GM23338 (cell line): ENCODE results near the gene CDCA4.

Experiments
- CREB1 ChIP-seq: fragments of 250-450 bp; sonication (Bioruptor Pico); IDR thresholded peaks from 2 replicates; pipeline ENCODE4 v1.5.0; 2020; ENCODE audit warnings: low read depth, mild to moderate bottlenecking, moderate library complexity
- CTCF ChIP-seq, 2 experiments: fragments of 200-600 bp in 1 of 2; sonication (generic) in 1 of 2; conservative IDR thresholded peaks; 2 replicates each; pipeline versions ENCODE4 v1.5.1 to v1.6.1; 2016 to 2017; ENCODE audit warnings: antibody characterized with exemption in 2 of 2, low read depth in 2 of 2, mild to moderate bottlenecking in 2 of 2, moderate library complexity in 1 of 2
- EZH2 ChIP-seq: fragments of 200-600 bp; sonication (generic); IDR thresholded peaks from one replicate; pipeline ENCODE4 v1.8.0; 2017; ENCODE audit warnings: antibody characterized with exemption, mild to moderate bottlenecking, low read depth; ENCODE audit not compliant: unreplicated experiment
- EZH2phosphoT487 ChIP-seq: fragments of 200-600 bp; sonication (generic); IDR thresholded peaks from one replicate; pipeline ENCODE4 v1.8.1; 2018; ENCODE audit warnings: antibody characterized with exemption; ENCODE audit not compliant: unreplicated experiment
- JUNB ChIP-seq: IDR thresholded peaks from one replicate; pipeline ENCODE4 v1.6.1; 2016; ENCODE audit warnings: antibody characterized with exemption; ENCODE audit not compliant: unreplicated experiment
- NANOG ChIP-seq: IDR thresholded peaks from 2 replicates; pipeline ENCODE4 v1.6.1; 2016; ENCODE audit warnings: antibody characterized with exemption, borderline replicate concordance
- POLR2AphosphoS5 ChIP-seq: IDR thresholded peaks from 2 replicates; pipeline ENCODE4 v1.6.1; 2016; ENCODE audit warnings: antibody characterized with exemption, low read depth
- REST ChIP-seq: IDR thresholded peaks from one replicate; pipeline ENCODE4 v1.6.1; 2018; ENCODE audit warnings: antibody characterized with exemption; ENCODE audit not compliant: unreplicated experiment

GRCh38 chr14:104977681-104978653, 42.9 kb downstream of the CDCA4 start, which contains the start of gene AHNAK2:
- TF ChIP-seq CREB1 (CRISPR knock-in tag) (no peak), POLR2AphosphoS5 (peak; percentile 54), CTCF (conservative IDR thresholded peaks at IDR 0.05; ENCODE audit: low read depth in 2 of 2) (no peak), NANOG (no peak), EZH2phosphoT487 (no peak), REST (no peak), JUNB (no peak), EZH2 (no peak)
